GM21360 (cell line): ENCODE measurements around the gene SLC7A14.

Experiments used
- ATAC-seq: cut with Tn5 transposase; IDR thresholded peaks from one replicate; pipeline ENCODE4 v1.9.1; 2021; ENCODE audit warnings: mild to moderate bottlenecking, moderate library complexity; ENCODE audit not compliant: unreplicated experiment

The SLC7A14 gene

GRCh38 chr3:170539897-170540296 is 46.0 kb downstream of the SLC7A14 start:
- no peak for ATAC-seq

- no peak for ATAC-seq
These were observed 49.2 kb downstream of the SLC7A14 start for GRCh38 chr3:170536712-170537111.

- no peak for ATAC-seq
These were observed 51.6 kb downstream of the SLC7A14 start for GRCh38 chr3:170534227-170534626.

GRCh38 chr3:170532573-170532972 is 53.3 kb downstream of the SLC7A14 start:
- ATAC-seq, result no peak

- ATAC-seq, result no peak
These were observed 54.1 kb downstream of the SLC7A14 start for GRCh38 chr3:170531657-170532335.

GRCh38 chr3:170531054-170531453 is 54.8 kb downstream of the SLC7A14 start:
- no peak for ATAC-seq

- ATAC-seq, result no peak
These were observed 56.0 kb downstream of the SLC7A14 start for GRCh38 chr3:170529912-170530311.

- no peak for ATAC-seq
These were observed 56.5 kb downstream of the SLC7A14 start for GRCh38 chr3:170529346-170529745.

GRCh38 chr3:170528726-170529125 is 57.1 kb downstream of the SLC7A14 start:
- no peak for ATAC-seq

GRCh38 chr3:170524073-170524472 is 61.8 kb downstream of the SLC7A14 start:
- no peak for ATAC-seq

GRCh38 chr3:170523248-170523647 is 62.6 kb downstream of the SLC7A14 start:
- ATAC-seq, result no peak

GRCh38 chr3:170522201-170522600 is 63.7 kb downstream of the SLC7A14 start:
- no peak for ATAC-seq

- ATAC-seq, result no peak
These were observed 64.9 kb downstream of the SLC7A14 start for GRCh38 chr3:170520996-170521395.

- ATAC-seq, result no peak
These were observed 68.5 kb downstream of the SLC7A14 start for GRCh38 chr3:170517242-170517945.

GRCh38 chr3:170513642-170514041 is 72.2 kb downstream of the SLC7A14 start:
- ATAC-seq, result no peak

GRCh38 chr3:170511371-170511770 is 74.5 kb downstream of the SLC7A14 start:
- ATAC-seq, result no peak

GRCh38 chr3:170508839-170509238 is 77.0 kb downstream of the SLC7A14 start:
- ATAC-seq, result no peak

GRCh38 chr3:170508291-170508690 is 77.6 kb downstream of the SLC7A14 start:
- no peak for ATAC-seq

GRCh38 chr3:170507063-170507462 is 78.8 kb downstream of the SLC7A14 start:
- ATAC-seq, result no peak

- ATAC-seq, result no peak
These were observed 79.3 kb downstream of the SLC7A14 start for GRCh38 chr3:170506556-170506955.

GRCh38 chr3:170502297-170502696 is 83.6 kb downstream of the SLC7A14 start:
- ATAC-seq, result no peak

- ATAC-seq, result no peak
These were observed 84.9 kb downstream of the SLC7A14 start for GRCh38 chr3:170500995-170501394.

GRCh38 chr3:170500462-170500861 is 85.4 kb downstream of the SLC7A14 start:
- ATAC-seq, result no peak
